ENCODE results near the gene MS4A18. TPM values are rescaled to one million over a fixed set of nuclear protein-coding genes. Genes with fewer than 3 reads are reported as not detected.

MS4A18 gene
- total and polyA plus RNA-seq, 4 donors = not detected

DNA sequence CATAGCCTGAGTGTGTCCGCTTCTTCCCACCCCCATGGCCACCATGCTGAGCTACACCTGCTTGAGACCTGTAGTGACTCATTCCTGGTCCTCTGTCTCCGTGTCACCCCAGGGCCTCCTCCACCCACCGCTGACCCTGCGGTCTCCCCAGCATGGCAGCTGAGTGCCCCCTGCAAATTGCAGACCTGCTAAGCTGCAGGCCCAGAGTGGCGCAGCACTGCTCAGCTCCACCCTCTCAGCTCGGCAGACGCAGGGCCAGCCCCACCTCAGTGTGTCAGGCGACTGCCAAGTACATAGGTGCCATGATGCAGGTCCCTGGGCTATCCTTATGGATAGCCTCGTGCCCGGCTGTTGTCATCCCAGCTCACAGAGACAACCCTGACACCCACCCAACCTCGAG is 45.3 kb downstream of the MS4A18 start:
- H3K9me3 ChIP-seq (ENCODE audit: control insufficient read depth in 4 of 4, low read length in 3 of 4) = no peaks in the 10 kb centered on the region
- TF ChIP-seq REST (IDR thresholded peaks at IDR 0.05) (no peak), NR2F2 (IDR thresholded peaks at IDR 0.05) (no peak), SP1 (IDR thresholded peaks at IDR 0.05) (no peak), FOXA2 (IDR thresholded peaks at IDR 0.05) (no peak), HNF4A (conservative IDR thresholded peaks at IDR 0.05) (no peak), ZBTB33 (IDR thresholded peaks at IDR 0.05) (no peak), TAF1 (conservative IDR thresholded peaks at IDR 0.05) (no peak), GABPA (IDR thresholded peaks at IDR 0.05 in 1 of 2, conservative IDR thresholded peaks at IDR 0.05 in 1 of 2) (no peak), JUND (IDR thresholded peaks at IDR 0.05) (no peak), YY1 (IDR thresholded peaks at IDR 0.05) (no peak), EGR1 (IDR thresholded peaks at IDR 0.05; ENCODE audit: low read depth in 2 of 2) (no peak), FOXA1 (IDR thresholded peaks at IDR 0.05) (no peak), CTCF (IDR thresholded peaks at IDR 0.05; ENCODE audit: low read depth, low read length, missing input control) (no peak), HNF4G (IDR thresholded peaks at IDR 0.05) (no peak)
- TF ChIP-seq, protein P1, sequence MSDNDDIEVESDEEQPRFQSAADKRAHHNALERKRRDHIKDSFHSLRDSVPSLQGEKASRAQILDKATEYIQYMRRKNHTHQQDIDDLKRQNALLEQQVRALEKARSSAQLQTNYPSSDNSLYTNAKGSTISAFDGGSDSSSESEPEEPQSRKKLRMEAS (IDR thresholded peaks at IDR 0.05) = no peak
- TF ChIP-seq, protein P2, sequence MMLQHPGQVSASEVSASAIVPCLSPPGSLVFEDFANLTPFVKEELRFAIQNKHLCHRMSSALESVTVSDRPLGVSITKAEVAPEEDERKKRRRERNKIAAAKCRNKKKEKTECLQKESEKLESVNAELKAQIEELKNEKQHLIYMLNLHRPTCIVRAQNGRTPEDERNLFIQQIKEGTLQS (IDR thresholded peaks at IDR 0.05) = no peak
- no peak for DNase-seq (ENCODE audit: low spot score)
- 83% methylated on average over 11 of the region's 11 CpGs for WGBS
- H3K4me3 ChIP-seq (ENCODE audit: low read depth in 1 of 3, low read length in 3 of 3) = no peak overlapping the region
- H3K36me3 ChIP-seq (ENCODE audit: control insufficient read depth in 4 of 4, insufficient read depth in 3 of 4, low read depth in 1 of 4, low read length in 3 of 4) = no peaks in the 10 kb centered on the region
- H3K27me3 ChIP-seq (ENCODE audit: control insufficient read depth in 4 of 4, insufficient read depth in 4 of 4, low read length in 3 of 4) = peaks cover 0 to 5% (median 0%) of the 10 kb centered on the region in 4 donors
- H3K9ac ChIP-seq (ENCODE audit: low read depth in 1 of 2, low read length in 2 of 2) = no peak overlapping the region
- no peaks in the 10 kb centered on the region for H3K4me1 ChIP-seq (ENCODE audit: control insufficient read depth in 4 of 4, insufficient read depth in 4 of 4, low read length in 3 of 4)
- no peak overlapping the region for H3K27ac ChIP-seq (ENCODE audit: low read depth in 1 of 2, low read length in 2 of 2)

- Histone ChIP-seq H3K27ac (ENCODE audit: low read depth in 1 of 2, low read length in 2 of 2) (no peak overlapping the region), H3K27me3 (ENCODE audit: control insufficient read depth in 4 of 4, insufficient read depth in 4 of 4, low read length in 3 of 4) (peaks cover 0 to 5% (median 0%) of the 10 kb centered on the region in 4 donors), H3K36me3 (ENCODE audit: control insufficient read depth in 4 of 4, insufficient read depth in 3 of 4, low read depth in 1 of 4, low read length in 3 of 4) (no peaks in the 10 kb centered on the region), H3K4me3 (ENCODE audit: low read depth in 1 of 3, low read length in 3 of 3) (no peak overlapping the region), H3K9me3 (ENCODE audit: control insufficient read depth in 4 of 4, low read length in 3 of 4) (no peaks in the 10 kb centered on the region), H3K4me1 (ENCODE audit: control insufficient read depth in 4 of 4, insufficient read depth in 4 of 4, low read length in 3 of 4) (no peaks in the 10 kb centered on the region), H3K9ac (ENCODE audit: low read depth in 1 of 2, low read length in 2 of 2) (no peak overlapping the region)
- 82% methylated on average over 4 of the region's 4 CpGs for WGBS
- no peak for DNase-seq (ENCODE audit: low spot score)
- TF ChIP-seq FOXA1 (IDR thresholded peaks at IDR 0.05) = no peak
Observed at GRCh38 chr11:60771146-60771545, 46.6 kb downstream of the MS4A18 start.
